B cell (primary cell): Measurements from ENCODE around the gene SERPINA9. TPM values are rescaled to one million over a fixed set of nuclear protein-coding genes. Genes with fewer than 3 reads are reported as not detected.

Source experiments
- ATAC-seq: fragments of 200-7000 bp; cut with Tn5 transposase; one replicate; pipeline ENCODE4 v1.10.0; 2021; ENCODE audit warnings: low read depth, mild to moderate bottlenecking, moderate number of reproducible peaks, moderate library complexity
- CTCF ChIA-PET: fragments of 350-600 bp; sonication (Branson Sonifier 250); formaldehyde crosslinking; loops from one replicate; lab custom pipeline; 2021; ENCODE audit warnings: antibody characterized with exemption, inconsistent platforms; lab: Charles Lee
- POLR2A ChIA-PET: fragments of 350-600 bp; sonication (Branson Sonifier 250); formaldehyde crosslinking; loops from one replicate; lab custom pipeline; 2021; ENCODE audit warnings: antibody characterized with exemption; lab: Charles Lee
- DNase-seq: peaks from one replicate; pipeline ENCODE4 v3.0.0; 2013
- H2AFZ ChIP-seq: 2 replicates; pipeline ENCODE4 v1.6.1; 2012; ENCODE audit warnings: mild to moderate bottlenecking, low read depth, low read length; ENCODE audit not compliant: insufficient read depth, poor library complexity, severe bottlenecking
- H3K27ac ChIP-seq, 2 donors: 1 replicate in 1 of 2; 2 replicates in 1 of 2; pipeline ENCODE4 v1.5.1; 2012 to 2013; ENCODE audit warnings: low read length in 2 of 2, mild to moderate bottlenecking in 2 of 2, moderate library complexity in 1 of 2
- H3K27me3 ChIP-seq, 4 experiments: fragments of 200-600 bp in 1 of 4; sonication (generic) in 1 of 4; replicated peaks in 1 of 4; 1 replicate in 2 of 4; 2 replicates in 2 of 4; pipeline versions ENCODE4 v1.6.1 to v1.7.0; 2013 to 2016; ENCODE audit warnings: low read length in 3 of 4, mild to moderate bottlenecking in 2 of 4, mixed read lengths in 1 of 4, moderate library complexity in 1 of 4; ENCODE audit not compliant: insufficient read depth in 4 of 4, control insufficient read depth in 3 of 4; ENCODE audit errors: control extremely low read depth in 1 of 4
- H3K36me3 ChIP-seq, 2 experiments: replicated peaks in 1 of 2; 1 replicate in 1 of 2; 2 replicates in 1 of 2; pipeline versions ENCODE4 v1.6.1 to v1.7.1; 2013; ENCODE audit warnings: low read length in 1 of 2; ENCODE audit not compliant: insufficient read depth in 2 of 2, control insufficient read depth in 1 of 2; ENCODE audit errors: control extremely low read depth in 1 of 2, extremely low read depth in 1 of 2
- H3K4me1 ChIP-seq, 2 donors: fragments of 200-600 bp in 1 of 2; sonication (generic) in 1 of 2; 1 replicate in 1 of 2; 2 replicates in 1 of 2; pipeline versions ENCODE4 v1.5.1 to v1.6.1; 2013 to 2017; ENCODE audit warnings: low read length in 2 of 2; ENCODE audit not compliant: control insufficient read depth in 2 of 2, insufficient read depth in 2 of 2
- H3K4me2 ChIP-seq: replicated peaks from 2 replicates; pipeline ENCODE3; 2012; ENCODE audit warnings: mild to moderate bottlenecking, low read depth, low read length; ENCODE audit not compliant: poor library complexity, severe bottlenecking
- H3K4me3 ChIP-seq, 5 experiments: fragments of 200-600 bp in 1 of 5; sonication (generic) in 1 of 5; 1 replicate in 3 of 5; 2 replicates in 2 of 5; pipeline versions ENCODE4 v1.5.1 to v1.7.0; 2011 to 2016; ENCODE audit warnings: low read length in 4 of 5, mild to moderate bottlenecking in 4 of 5, low read depth in 2 of 5, control low read depth in 1 of 5, moderate library complexity in 1 of 5; ENCODE audit not compliant: insufficient read depth in 1 of 5; ENCODE audit errors: control extremely low read depth in 1 of 5, extremely low read depth in 1 of 5
- H3K79me2 ChIP-seq: fragments of 200-600 bp; sonication (generic); one replicate; pipeline ENCODE4 v1.6.0; 2016; ENCODE audit warnings: low read length; ENCODE audit not compliant: control insufficient read depth, insufficient read depth
- H3K9ac ChIP-seq: fragments of 200-600 bp; sonication (generic); 2 replicates; pipeline ENCODE4 v1.6.1; 2017; ENCODE audit warnings: mild to moderate bottlenecking, low read length, moderate library complexity
- H3K9me3 ChIP-seq, 3 donors: one replicate each; pipeline versions ENCODE4 v1.6.1 to v1.7.1; 2013; ENCODE audit warnings: low read length in 2 of 3; ENCODE audit not compliant: control insufficient read depth in 2 of 3, insufficient read depth in 1 of 3; ENCODE audit errors: control extremely low read depth in 1 of 3
- H4K20me1 ChIP-seq: 2 replicates; pipeline ENCODE4 v1.6.0; 2012; ENCODE audit warnings: mild to moderate bottlenecking, low read length; ENCODE audit not compliant: insufficient read depth, control insufficient read depth, poor library complexity, severe bottlenecking
- H3K27ac Mint-ChIP-seq: one replicate; pipeline ENCODE4 v1.8.0; 2021; ENCODE audit warnings: mixed read lengths
- H3K27me3 Mint-ChIP-seq: one replicate; pipeline ENCODE4 v1.8.0; 2021; ENCODE audit warnings: mixed read lengths
- H3K4me1 Mint-ChIP-seq: one replicate; pipeline ENCODE4 v1.8.0; 2021; ENCODE audit warnings: mixed read lengths
- H3K4me3 Mint-ChIP-seq: one replicate; pipeline ENCODE4 v1.8.0; 2021; ENCODE audit warnings: mixed read lengths
- H3K9me3 Mint-ChIP-seq: one replicate; pipeline ENCODE4 v1.8.0; 2022; ENCODE audit warnings: mixed read lengths; ENCODE audit not compliant: insufficient read depth
- CTCF ChIP-seq: fragments of 200-600 bp; IDR thresholded peaks from one replicate; pipeline ENCODE4 v1.8.0; 2022; ENCODE audit warnings: antibody characterized with exemption, mild to moderate bottlenecking
- EZH2 ChIP-seq: IDR thresholded peaks from 2 replicates; pipeline ENCODE4 v1.6.1; 2012; ENCODE audit warnings: borderline replicate concordance, low read depth, mild to moderate bottlenecking, moderate library complexity, low read length; ENCODE audit not compliant: insufficient read depth, poor library complexity, severe bottlenecking
- WGBS: methylation state at CpG from one replicate; pipeline ENCODE4 v1.1.5; 2013; ENCODE audit warnings: missing lambda C conversion rate; ENCODE audit not compliant: insufficient coverage; 5-methylcytosine and 5-hydroxymethylcytosine counted together
- intact Hi-C: fragments of 100-400 bp; cut with micrococcal nuclease; formaldehyde crosslinking; loops from one replicate; pipeline ENCODE4 v1.10.0; 2022
- polyA plus RNA-seq: library from polyadenylated mRNA; depleted of rRNA; stranded (reverse); fragments of >200 nt; gene quantifications from 2 replicates; pipeline ENCODE4 v1.2.3, GENCODE V29; 2012
- total RNA-seq, 2 donors: library from RNA; stranded (reverse); fragments of 120-200 nt in 1 of 2; gene quantifications; 1 replicate in 1 of 2; 2 replicates in 1 of 2; pipeline versions ENCODE4 v1.2.3 to v1.2.4, GENCODE V29; 2013 to 2022

The SERPINA9 gene
- total and polyA plus RNA-seq, 2 donors (not counting 1 experiment from before 2014, with no cell fraction given) = 0.74 TPM; not detected in 1

GRCh38 chr14:94521375-94522114 is 45.5 kb upstream of the SERPINA9 start:
- DNase-seq = no peak
- Histone ChIP-seq H3K79me2 (no peaks in the 10 kb centered on the region), H3K9ac (no peak overlapping the region), H3K36me3 (no peaks in the 10 kb centered on the region), H4K20me1 (no peaks in the 10 kb centered on the region), H3K27me3 (peaks cover 0 to 6% (median 0%) of the 10 kb centered on the region in 4 experiments), H2AFZ (no peak overlapping the region), H3K27ac (no peak overlapping the region), H3K4me2 (no peak overlapping the region), H3K4me3 (no peak overlapping the region), H3K9me3 (peaks cover 0 to 9% (median 0%) of the 10 kb centered on the region in 3 donors), H3K4me1 (no peaks in the 10 kb centered on the region)
- ChIA-PET CTCF (interaction anchor here (0.6 kb wide), 1 partner anchor 12 kb away, joined by 3 read pairs; no protein-coding TSS in a partner anchor), POLR2A (no interaction called here)
- Mint-ChIP-seq H3K4me3 (no peak overlapping the region), H3K4me1 (no peaks in the 10 kb centered on the region), H3K9me3 (peaks cover 2% of the 10 kb centered on the region), H3K27ac (no peak overlapping the region), H3K27me3 (peaks cover 10% of the 10 kb centered on the region)
- TF ChIP-seq CTCF = no peak
- TF ChIP-seq EZH2 = no peak
- WGBS = 58% methylated on average over 2 of the region's 5 CpGs
- intact Hi-C loops = no loop called here
- no peak for ATAC-seq

GRCh38 chr14:94517641-94518257 is 41.8 kb upstream of the SERPINA9 start:
- Histone ChIP-seq H3K27me3 (no peaks in the 10 kb centered on the region), H3K9ac (no peak overlapping the region), H3K27ac (no peak overlapping the region), H2AFZ (no peak overlapping the region), H3K36me3 (no peaks in the 10 kb centered on the region), H3K4me2 (no peak overlapping the region), H3K79me2 (no peaks in the 10 kb centered on the region), H3K9me3 (peaks cover 0 to 7% (median 0%) of the 10 kb centered on the region in 3 donors), H3K4me1 (no peaks in the 10 kb centered on the region), H4K20me1 (no peaks in the 10 kb centered on the region), H3K4me3 (no peak overlapping the region)
- ChIA-PET CTCF (no interaction called here), POLR2A (no interaction called here)
- no peaks in the 10 kb centered on the region for H3K4me1 Mint-ChIP-seq
- intact Hi-C loops = no loop called here
- no peak overlapping the region for H3K27ac Mint-ChIP-seq
- WGBS = 49% methylated on average over 7 of the region's 7 CpGs
- H3K4me3 Mint-ChIP-seq = no peak overlapping the region
- H3K27me3 Mint-ChIP-seq = peaks cover 6% of the 10 kb centered on the region
- no peak for TF ChIP-seq CTCF
- H3K9me3 Mint-ChIP-seq = peaks cover 2% of the 10 kb centered on the region
- DNase-seq = no peak
- ATAC-seq = no peak
